NCI-H526 (cell line): ENCODE data around the gene RHOF.
"Not testable (repeated sequence)": the region's sequence is repeated elsewhere in the genome, so short reads cannot be mapped to it uniquely, and the experiment has no call there.

ENCODE experiments used
- DNase-seq, 2 experiments: peaks; one replicate each; lab custom pipeline; 2025; lab: John Stamatoyannopoulos, UW

RHOF gene

DNA sequence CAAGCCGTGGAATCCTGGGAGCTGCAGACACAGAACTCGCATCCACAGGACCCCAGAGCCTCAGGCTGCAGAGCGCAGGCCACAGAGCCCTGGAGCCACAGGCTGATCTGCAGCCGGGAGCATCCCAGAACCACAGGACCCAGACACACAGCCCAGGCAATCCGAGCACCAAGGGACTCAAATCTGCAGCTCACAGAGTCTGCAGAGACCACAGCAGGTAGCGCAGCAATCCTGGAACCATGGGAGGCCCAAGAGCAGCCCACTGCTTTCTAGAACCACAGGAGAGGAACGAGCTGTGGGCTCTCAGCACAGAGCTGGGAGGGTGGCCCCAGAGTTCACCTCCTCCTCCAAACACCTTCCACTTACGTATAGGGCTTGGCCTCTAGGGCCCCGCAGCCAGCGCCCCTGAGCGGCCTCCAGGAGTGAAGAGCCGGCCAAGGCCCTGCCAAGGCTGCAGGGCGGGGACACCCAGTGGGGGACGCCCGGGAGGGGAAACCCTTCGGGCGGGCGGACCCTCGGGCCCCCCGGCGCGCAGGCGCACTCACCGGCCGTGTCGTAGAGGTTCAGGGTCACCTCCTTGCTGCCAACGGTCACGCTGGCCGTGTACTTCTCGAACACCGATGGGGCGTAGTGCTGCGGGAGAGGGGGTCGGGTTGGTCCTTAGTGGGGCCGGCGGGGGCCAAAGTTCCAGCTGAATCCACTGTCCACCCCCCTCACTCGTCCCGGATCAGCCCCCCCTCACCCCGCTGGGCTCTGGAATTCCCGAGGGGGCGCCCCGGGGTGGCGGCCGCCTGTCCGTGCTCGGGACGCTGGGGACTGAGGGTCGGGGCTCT, 665 bp downstream of the RHOF start:
- DNase-seq: no peak

DNA sequence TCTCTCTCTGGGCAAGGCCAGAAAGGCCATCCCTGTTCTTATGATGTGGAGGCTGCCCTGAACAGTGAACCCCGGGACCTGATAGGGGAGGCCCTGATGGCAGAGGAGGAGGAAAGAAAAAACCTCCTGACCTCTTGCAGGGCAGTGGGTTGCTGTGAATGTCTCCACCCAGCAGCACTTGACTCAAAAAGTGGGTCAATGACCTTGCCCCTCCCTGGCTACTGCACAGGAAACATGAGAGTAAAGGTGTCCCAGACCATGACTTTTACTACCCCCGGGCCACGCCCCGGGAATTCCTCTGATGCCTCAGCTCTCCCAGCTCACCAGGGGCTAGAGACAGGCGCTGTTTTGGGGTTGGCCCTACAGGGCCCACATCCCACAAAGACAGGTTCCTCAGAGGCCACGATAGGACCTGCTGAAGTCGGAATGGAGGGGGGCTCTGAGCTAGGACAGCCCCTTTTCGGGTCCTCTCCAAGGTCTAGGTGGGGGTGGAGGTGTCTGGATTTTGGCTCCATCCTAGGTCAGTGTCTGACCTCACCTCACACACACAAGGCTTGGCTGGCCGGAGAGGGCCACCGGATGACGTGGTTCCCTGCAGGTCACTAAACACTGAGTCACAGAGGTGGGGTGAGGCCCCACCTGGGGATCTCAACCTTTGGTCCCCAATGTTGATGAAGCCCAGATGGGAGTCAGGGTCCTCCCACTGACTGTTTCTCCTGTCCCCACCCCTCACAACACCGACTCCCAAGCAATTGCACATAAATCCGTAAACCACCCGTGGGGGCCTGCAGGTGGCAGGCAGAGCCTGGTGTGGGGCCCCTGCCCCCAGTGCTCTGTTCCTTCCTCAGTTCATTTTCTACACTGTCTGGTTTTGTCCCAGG, 1.6 kb downstream of the RHOF start:
- no peak for DNase-seq

DNA sequence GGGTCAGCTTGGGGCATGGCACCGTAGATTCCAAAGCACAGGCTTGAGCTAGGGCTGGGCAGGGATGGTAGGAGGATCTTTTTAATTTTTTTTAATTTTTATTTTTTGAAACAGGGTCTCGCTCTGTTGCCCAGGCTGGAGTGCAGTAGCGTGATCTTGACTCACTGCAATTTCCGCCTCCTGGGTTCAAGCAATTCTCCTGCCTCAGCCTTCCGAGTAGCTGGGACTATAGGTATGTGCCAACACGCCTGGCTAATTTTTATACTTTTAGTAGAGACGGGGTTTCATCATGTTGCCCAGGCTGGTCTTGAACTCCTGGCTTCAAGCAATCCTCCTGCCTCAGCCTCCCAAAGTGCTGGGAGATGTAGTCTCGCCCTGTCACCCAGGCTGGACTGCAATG, 2.7 kb downstream of the RHOF start:
- DNase-seq: not testable (repeated sequence)

DNA sequence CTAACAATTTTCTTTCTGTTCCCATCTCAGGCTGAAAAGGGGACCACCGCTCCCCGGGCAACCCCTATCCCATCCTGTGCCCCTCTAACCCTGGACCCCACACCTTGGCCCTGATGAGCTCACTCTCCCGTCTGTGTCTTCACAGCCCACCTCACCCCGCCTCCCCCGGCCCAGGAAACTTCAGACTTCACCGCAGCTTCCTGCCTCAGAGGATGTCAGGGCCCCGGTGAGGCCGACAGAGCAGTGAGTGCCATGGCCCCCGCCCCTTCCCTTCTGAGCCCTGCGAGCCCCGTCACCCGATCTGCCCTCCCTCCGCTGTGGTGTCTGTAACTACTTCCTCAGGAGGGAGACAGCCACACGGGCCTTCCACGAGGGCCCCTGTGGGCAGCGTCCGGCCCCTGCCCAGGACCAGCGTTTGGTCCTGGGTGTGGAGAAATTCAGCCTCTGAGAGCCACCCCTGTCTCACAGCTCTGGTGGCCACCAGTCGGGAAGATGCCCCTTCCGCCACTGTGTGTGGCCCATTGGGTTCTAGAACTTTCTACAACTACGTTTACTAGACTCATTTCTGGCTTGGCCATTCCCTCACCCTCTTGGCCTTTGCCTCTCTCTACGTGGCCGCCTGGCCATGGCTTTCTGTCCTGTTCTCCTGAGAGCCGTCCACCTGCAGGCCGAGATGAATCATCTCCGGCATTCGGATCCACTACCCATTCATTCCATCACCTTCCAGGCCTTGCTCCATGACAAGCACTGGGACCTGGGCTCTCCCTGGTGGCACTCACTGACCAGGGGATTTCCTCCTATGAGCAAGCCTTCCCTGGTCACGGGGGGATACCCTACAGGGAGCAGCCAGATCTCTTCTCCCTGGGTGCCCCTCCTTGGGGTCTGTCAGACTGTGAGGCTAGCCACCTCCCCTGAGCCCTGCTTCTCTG, 3.4 kb downstream of the RHOF start:
- no peak for DNase-seq

DNA sequence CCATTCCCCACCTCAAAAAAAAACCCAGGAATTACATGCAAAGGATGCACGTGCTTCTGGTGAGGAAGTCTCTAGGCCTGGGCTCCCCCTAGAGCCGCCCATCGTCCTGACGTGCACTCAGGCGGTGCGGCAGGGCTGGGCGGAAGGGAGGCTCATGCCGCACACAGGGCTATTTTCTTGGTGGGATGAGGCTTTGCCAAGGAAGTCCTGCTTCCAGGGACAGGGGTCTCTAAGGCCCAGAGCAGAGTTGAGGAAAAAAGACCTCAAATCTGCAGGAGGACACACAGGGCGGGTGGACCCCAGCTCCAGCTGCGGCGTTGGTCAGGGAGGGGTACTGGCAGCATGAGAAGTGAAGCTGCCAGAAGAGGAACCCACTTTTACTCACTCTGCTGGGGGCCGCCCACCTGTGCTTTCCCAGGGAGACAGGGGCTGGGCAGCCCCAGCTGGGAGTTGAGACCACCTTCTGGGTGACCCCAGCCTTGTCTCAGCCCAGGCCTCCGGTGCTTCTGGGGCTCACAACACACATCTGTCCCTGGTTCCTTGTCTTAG, 4.2 kb downstream of the RHOF start:
- DNase-seq: no peak

DNA sequence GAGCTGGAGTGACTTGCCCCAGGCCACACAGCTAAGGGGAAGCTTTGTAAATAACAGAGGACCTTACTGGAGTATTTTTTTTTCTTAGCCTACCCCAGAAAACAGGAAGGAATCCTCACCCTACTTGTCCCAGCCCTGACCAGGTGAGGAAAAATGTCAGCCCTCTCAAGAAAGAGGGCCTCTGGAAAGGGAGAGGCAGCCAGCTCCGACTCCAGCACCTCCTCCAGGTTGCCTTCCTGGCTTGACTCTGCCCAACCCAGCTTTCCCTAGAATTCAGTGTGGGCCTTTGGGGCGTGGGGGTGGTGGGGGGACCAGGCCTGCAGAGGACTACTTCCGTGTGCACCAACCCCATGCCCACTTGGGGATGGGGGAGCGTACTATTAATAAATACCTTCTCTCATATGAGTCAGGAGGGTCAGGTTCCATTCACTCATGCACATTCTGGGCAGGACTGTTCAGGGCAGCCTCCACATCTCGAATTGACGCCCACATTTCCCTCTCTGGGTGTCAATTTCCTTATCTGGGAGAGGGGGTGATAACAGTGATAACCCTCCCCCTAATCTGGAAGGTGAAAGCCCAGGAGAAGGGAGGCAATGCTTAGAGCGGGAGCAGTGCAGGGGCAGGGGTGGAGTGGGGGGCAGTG, 5.2 kb downstream of the RHOF start:
- no peak for DNase-seq

DNA sequence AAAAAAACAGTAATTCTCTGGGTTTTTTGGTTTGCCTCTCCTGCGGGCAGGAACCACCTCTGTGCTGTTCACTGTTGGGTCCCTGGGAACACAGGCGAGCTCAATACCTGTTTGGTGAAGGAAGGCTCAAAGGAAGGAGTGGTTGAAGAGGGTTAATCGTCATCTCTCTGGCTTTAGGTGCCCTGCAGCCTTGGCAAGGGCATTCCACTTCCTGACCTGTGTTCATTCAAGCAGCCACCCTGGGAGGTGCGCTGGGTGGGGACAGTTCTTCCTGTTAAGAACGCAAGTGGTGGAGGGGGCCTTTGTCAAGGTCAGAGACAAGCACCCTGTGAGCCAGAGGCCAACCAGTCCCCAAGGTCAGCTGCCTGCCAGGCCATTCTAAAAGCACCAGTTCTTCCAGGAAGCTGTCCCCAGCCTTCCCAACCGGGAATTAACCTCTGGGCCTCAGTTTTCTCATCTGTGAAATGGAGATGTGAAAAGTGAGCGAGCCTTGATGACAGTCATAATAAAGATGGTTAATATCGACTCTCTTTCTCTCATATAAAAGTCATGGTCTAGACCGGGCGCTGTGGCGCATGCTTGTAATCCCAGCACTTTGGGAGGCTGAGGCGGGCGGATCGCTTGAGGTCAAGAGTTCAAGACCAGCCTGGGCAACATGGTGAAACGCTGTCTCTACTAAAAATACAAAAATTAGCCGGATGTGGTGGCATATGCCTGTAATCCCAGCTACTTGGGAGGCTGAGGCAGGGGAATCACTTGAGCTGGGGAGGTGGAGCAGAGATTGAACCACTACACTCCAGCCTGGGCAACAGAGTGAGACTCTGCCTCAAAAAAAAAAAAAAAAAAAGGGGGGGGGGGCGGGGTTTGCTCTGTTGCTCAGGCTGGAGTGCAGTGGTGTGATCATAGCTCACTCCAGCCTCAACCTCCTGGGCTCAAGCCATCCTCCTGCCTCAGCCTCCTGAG, 6.1 kb downstream of the RHOF start:
- no peak for DNase-seq

DNA sequence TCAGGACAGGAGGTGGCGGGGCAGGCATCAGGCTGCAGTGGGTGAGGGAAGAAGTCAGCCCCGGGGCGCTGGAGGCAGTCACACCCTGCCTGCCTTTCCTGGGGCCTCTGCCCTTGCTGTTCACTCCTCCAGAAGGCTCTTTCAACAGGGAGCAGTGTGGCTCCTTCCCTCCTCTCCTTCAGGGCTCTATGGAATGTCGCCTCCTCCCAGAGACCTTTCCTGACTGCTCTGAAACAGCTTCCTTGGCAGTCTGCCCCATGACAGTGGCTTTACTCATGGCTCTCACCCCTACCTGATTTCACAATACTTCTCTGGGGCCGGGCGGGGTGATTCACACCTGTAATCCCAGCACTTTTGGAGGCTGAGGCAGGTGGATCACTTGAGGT, 7.1 kb downstream of the RHOF start:
- DNase-seq: no peak

DNA sequence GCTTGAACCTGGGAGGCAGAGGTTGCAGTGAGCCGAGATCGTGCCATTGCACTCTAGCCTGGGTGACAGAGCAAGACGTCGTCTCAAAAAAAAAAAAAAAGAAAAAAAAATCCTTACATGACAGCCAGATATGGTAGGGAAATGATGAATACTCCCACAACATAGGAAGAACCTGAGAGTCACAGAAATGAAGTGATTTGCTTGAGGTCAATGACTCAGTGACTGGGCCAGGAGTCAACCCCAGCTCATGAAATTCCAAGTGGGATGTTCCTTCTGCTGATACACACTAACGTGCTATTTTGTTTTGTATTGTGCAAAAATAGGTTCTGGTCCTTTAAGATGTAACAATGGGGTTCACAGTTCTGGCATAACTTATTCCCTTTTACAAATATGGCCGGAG, 9.0 kb downstream of the RHOF start:
- no peak for DNase-seq

DNA sequence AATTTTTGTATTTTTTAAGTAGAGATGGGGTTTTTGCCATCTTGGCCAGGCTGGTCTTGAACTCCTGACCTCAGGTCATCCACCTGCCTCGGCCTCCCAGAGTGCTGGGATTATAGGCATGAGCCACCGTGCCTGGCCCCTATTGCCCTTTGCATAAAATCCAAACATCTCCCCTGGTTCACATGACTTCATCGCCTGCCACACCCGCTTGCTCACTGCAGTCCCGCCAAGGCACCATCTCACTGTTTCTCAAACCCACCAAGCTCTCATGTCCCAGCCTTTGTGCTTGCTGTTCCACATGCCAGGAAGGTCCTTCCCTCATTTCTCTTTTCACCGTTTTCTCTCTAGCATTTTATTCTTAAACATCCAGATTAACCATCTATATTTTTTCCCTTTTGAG, 9.7 kb downstream of the RHOF start:
- peak in 1 of 2 experiments; percentile 21 for DNase-seq

DNA sequence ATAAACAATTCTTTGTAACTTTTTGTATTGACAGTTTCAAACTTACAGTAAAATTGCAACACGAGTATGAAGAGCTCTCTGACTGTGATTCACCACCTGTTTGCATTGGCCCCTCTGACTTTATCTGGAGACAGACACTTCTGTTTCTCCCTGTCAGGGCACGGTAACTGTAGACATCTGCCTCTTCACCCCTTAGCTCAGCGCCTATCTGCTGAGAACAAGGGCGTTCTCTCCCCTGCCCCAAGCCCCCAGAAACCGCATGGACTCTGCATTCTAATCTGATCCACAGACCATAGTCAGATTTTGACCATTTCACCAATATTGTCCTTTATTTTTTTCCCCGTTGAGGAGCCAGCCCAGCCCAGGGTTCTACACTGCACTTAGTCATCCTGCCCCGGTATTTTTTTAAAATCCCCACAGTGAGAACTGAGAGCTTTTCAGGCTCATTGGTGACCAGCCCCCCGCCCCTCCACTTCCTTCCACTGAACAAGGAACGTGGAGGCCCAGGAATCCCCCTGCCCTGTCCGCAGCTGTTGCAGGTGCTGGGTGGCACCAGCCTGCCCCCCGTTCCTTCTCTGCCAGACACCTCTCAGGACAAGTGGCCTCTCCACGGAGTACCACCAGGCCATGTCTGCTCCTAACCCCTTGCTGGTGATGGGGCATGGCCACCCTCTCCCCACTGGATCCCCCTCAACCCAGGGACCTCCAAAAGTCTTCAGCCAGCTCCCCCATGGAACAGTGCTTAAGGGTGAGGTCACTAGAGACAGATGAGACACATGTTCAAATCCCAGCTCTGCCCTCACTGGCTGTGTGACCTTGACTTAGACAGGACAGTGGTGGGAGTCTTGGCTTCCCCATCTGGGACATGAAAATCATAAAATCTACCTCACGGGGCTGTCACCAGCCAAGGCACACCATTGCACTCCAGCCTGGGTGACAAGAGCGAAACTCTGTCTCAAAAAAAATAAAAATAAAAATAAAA, 11.2 kb downstream of the RHOF start:
- no peak for DNase-seq

DNA sequence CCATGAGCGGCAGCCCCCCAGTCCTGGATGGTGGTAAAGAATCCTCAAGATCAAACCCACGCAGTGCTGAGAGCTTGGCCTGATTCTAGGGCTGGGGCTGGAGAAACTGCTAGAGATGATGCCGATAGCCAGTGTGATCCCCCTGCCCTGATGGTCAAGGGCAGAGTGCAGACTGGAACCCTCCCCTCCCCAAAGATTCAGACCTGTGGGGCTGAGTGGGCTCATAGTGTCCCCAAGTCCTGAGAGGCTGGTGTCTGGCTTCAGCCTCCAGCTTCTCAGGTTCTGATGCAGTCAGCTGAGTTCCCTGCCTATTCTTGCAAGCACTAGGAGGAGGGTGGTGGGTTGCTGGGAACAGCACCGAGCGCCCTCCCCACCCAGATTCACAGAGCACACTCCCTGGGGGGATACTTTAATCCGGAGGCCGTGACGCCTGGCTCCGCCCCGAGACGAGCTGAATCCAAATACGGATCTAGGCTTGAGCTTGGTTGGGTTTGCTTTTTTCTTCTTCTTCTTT, 11.9 kb downstream of the RHOF start:
- DNase-seq: peak in 1 of 2 experiments; percentile 25

DNA sequence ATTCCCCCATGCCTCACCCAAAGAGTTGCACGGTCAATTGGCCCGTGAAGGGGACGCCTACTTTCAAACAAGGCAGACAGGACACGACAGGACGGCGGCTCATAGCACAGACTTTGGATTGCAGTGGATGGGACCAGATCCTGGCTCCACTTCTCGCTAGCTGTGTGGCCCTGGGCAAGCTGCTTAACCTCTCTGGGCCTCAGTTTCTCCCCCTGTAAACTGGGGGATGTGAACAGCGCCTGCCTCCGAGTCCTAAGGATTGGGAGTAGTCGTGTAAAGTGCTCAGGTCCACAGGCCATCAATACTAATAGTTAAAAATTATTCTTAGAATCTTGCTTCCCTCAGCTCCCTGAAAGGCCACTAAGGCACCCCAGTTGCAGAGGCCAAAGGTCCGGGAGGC, 13.1 kb downstream of the RHOF start:
- DNase-seq: no peak

DNA sequence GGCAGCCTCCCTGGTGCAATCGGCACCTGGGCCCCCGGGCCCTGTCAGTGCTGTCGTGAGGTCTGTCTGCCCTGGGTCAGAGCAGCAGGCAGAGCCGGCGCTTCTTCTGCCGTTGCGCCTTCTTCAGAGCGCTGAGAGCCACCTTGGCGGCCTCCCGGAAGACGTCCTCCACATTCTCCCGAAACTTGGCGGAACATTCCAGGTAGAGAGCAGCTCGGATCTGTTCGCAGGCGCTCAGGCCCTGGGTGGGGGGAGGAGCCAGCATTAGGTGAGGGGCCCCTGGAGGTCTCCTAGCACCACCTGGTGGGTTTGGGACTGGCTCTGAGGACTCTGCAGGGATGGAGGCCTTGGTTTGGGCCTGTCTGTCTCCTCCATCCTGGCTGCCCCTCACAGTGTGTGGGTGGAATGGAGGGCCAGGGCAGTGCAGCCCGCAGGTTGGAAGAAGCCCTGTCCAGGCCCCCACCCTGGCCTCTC, 14.0 kb downstream of the RHOF start:
- DNase-seq: no peak

DNA sequence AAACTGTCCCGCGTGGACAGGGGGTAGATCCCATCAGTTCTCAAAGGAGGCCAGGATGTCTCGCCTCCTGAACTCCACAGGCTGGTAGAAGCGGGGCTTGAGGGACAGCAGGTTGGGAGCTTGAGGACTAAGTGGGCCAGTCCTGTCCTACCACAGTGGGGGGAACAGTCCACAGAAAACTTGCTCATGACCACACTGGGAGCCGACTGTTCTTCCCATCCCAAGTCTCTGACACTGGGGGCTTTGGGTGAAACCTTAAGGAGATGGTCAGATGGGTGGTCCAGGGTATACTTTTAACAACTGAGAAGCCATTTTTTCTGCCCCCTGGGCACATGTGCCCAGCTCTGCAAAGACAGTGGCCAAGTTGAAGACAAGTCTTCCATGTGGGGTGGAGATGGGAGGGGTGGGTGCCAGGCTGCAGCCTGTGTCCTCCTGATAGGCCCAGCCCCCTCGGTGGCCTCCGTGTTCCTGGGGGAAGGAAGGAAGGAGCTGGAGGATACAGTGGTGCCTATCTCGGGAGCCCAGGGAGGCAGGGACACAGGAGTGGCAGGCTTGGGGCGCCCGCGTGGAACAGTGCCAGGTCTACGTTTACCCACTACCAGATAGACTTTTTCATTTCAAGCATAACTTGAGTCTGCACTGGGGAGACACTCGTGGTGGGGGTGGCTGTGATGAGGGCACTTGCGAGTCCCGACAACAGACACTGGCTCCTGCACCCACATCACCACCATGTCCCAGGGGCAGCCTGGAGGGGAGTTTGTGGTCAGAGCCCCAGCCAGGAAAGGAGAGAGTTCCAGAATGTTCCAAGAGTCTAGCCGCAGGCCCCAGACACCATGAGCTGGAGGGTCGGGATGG, 14.7 kb downstream of the RHOF start:
- no peak for DNase-seq

DNA sequence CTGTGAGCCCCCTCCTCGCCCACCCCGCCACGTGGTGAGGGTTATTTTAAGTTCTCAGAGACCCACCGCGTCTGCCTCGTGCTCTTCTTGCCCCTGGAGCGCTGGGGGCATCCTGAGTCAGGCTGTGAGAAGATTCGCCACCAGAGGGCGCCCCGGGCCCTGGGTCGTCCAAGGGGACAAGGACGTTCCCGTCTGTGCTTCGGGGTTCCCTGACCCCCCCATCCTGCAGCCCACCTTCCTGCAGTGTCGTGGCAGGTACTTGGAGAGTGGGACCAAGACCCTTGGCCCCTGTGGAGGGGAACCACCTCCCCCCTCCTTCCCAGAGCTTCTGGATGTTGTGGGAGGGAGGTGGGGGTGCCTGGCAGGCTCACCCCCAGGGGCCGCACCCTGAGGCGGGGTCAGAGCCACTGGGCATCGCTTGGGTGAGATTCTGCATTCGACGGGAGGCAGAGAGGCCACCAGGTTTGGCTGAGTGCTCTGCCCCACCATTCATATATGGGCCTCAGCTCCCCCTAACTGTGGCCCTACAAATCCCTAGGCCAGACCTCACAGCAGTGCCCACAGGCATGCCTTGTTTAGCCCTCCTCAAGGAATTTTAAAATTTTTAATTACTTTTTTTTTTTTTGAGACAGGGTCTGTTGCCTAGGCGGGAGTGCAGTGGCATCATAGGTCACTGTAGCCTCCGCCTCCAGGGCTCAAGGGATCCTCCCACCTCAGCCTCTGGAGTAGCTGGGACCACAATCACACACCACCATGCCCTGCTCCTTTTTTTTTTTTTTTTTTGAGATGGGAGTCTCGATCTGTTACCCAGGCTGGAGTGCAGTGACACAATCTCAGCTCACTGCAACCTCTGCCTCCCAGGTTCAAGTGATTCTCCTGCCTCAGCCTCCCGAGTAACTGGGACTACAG, 17.0 kb downstream of the RHOF start:
- peak in 1 of 2 experiments; percentile 70 for DNase-seq
